Naive thymus-derived CD4-positive, alpha-beta T cell (primary cell): Measurements from ENCODE around the gene PPP1R2B. TPM values are rescaled to one million over a fixed set of nuclear protein-coding genes. Genes with fewer than 3 reads are reported as not detected.

Experiments used
- polyA plus RNA-seq, 2 donors: library from polyadenylated mRNA; unstranded; fragments of 300-500 nt; fragmentation: Illumina TruSeq; gene quantifications; one replicate each; pipeline ENCODE4 v1.2.3, GENCODE V29; 2021
- total RNA-seq, 6 experiments: library from RNA in 5 of 6; stranded (reverse) in 5 of 6; gene quantifications; 1 replicate in 5 of 6; 2 replicates in 1 of 6; pipeline ENCODE4 v1.2.3 and lab custom pipeline; 2021 to 2026

The PPP1R2B gene
- total and polyA plus RNA-seq, 7 experiments from 2014 or later = 0.09 to 0.90 (median 0.27) TPM; not detected in 1

Other genes with a start within 250 kb of the PPP1R2B start
- gene TIMD4, start 112.9 kb downstream of the PPP1R2B start, total RNA-seq = 10 to 100 TPM in 3 of 5 experiments, 1 to 10 TPM in 2; 2.3 to 31.1 (median 12.2) TPM
- 1 to 10 TPM; 1.6 TPM for gene TIMD4, start 112.9 kb downstream of the PPP1R2B start, polyA plus RNA-seq
- gene HAVCR1, start 208.8 kb downstream of the PPP1R2B start, total RNA-seq = 10 to 100 TPM in 2 of 5 experiments, 1 to 10 TPM in 3; 5.1 to 32.3 (median 9.1) TPM
- 1 to 10 TPM; 2.1 to 4.6 TPM for gene HAVCR1, start 208.8 kb downstream of the PPP1R2B start, polyA plus RNA-seq